Activated naive CD8-positive, alpha-beta T cell treated with anti-CD3 and anti-CD28 coated beads, Interleukin-2, amount 10 ng/mL, durations not matched to agents 7 days and 5 days (primary cell): ENCODE data around the gene GPR149. TPM values are rescaled to one million over a fixed set of nuclear protein-coding genes. Genes with fewer than 3 reads are reported as not detected.

Experiments
- ATAC-seq: fragments of 150-1000 bp; cut with Tn5 transposase; one replicate; pipeline ENCODE4 v1.10.0; 2021; ENCODE audit warnings: low read depth, moderate library complexity
- POLR2A ChIA-PET: fragments of 350-600 bp; sonication (Branson Sonifier 250); formaldehyde crosslinking; loops from one replicate; lab custom pipeline; 2021; ENCODE audit warnings: antibody characterized with exemption; lab: Charles Lee
- DNase-seq: peaks from one replicate; pipeline ENCODE4 v3.0.0; 2021
- H3K27ac Mint-ChIP-seq: one replicate; pipeline ENCODE4 v1.8.0; 2022; ENCODE audit warnings: mild to moderate bottlenecking, mixed read lengths
- H3K27me3 Mint-ChIP-seq: one replicate; pipeline ENCODE4 v1.8.0; 2022; ENCODE audit warnings: mild to moderate bottlenecking, moderate library complexity, mixed read lengths
- H3K36me3 Mint-ChIP-seq: one replicate; pipeline ENCODE4 v1.8.0; 2021; ENCODE audit warnings: mild to moderate bottlenecking, mixed read lengths
- H3K4me1 Mint-ChIP-seq: one replicate; pipeline ENCODE4 v1.8.0; 2021; ENCODE audit warnings: mixed read lengths
- H3K4me3 Mint-ChIP-seq: one replicate; pipeline ENCODE4 v1.8.0; 2022; ENCODE audit warnings: mild to moderate bottlenecking, moderate library complexity, mixed read lengths
- H3K9me3 Mint-ChIP-seq: one replicate; pipeline ENCODE4 v1.8.0; 2021; ENCODE audit warnings: mixed read lengths
- total RNA-seq, 2 experiments: library from RNA; stranded (reverse); gene quantifications; one replicate each; pipeline ENCODE4 v1.2.3, GENCODE V29; 2021

GPR149 gene
- total RNA-seq, 2 experiments from 2014 or later = not detected

DNA sequence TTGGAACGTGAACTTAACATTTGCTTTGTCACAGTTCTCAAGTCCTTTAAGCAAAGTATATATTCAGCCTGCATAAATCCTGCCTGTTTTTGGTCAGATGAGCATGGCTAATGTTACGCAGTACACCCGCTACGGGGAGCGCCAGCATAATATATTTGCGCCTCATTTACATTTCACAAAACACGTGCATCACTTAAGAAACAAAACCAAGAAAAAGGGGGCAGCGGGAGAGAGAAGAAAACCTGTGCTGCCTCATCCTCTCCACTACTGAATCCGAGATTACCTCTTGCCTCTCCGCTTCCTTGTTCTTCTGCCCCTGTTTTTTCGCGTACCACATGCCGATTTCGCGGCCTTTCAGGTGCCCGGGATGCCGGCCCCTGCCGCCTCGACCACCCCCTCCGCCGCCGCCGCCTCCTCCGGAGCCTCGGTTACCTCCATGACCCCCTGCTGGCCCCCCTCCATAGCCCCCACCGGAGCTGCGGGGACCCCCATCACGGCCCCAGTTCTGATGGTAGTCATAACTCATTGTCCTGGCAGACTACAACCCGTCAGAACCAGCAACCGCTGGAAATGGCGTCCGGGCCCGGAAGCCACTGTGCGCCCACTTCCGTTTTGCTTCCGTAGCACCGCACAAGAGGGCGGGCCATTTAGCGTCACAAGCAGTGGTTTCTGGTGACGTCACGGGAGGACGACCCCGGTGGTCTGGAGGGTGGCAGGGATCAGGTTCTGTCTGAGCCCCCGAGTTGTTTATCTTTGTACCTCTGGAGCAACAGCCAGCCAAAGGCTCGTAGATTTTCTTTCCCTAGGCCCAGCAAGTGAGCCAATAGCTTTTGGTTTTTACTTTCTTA is 105.9 kb downstream of the GPR149 start, which contains the start of gene DHX36:
DHX36 (minus strand) TSS at position 597 of the 848 bp plus-strand sequence; CDS start at position 526, 71 bp downstream.
- peak; percentile 92 for ATAC-seq
- peaks cover 14% of the 10 kb centered on the region for H3K36me3 Mint-ChIP-seq
- peaks cover 4% of the 10 kb centered on the region for H3K27me3 Mint-ChIP-seq
- no peaks in the 10 kb centered on the region for H3K9me3 Mint-ChIP-seq
- DNase-seq = peak; percentile 91
- peak within 1 kb of the TSS; percentile 98 for H3K27ac Mint-ChIP-seq
- H3K4me1 Mint-ChIP-seq = peaks cover 21% of the 10 kb centered on the region
- POLR2A ChIA-PET = interaction anchor here (0.6 to 1.4 kb wide), 4 partner anchors 8 to 203 kb away, joined by 3 to 6 read pairs (median 4); partner anchors contain the start of gene ARHGEF26
- H3K4me3 Mint-ChIP-seq = peak within 1 kb of the TSS; percentile 93

DNA sequence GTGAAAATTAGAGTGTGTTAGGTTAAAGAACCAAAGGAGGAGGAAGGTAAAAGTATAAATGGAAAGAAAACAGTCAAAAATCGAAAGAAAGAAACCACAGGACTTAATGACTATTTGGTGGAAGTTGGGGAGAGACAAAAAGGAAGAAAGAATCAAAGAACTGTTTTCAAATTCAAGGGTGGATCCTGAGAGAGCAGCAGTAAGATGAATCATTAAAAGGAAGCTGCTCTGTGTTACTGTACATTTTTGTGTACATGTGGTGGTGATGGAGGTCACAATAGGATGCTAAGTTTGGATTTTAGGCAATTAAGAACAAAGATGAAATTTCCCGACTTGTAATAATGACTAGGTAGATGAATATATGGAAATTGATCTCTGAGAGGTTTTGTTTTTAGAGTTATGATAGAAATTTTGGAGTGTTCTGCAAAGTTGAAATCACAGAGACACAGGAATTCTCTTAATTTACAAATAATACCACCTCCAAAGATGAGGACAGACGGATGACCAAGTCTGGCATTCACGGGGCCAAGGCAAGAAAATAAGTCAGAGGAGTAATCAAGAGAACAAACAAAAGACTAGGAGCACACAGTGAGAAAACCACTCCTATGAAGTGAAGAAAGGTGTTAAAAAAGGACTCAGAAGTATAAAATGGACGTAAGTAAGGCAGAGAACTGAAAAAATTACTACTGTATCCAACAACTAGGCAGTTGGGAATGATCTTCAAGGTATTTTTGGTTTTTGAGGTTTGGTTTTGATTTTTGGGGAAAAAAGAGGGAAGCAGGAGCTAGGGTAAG is 112.8 kb downstream of the GPR149 start:
- DNase-seq (no peak), ATAC-seq (peak; percentile 39)
- POLR2A ChIA-PET = interaction anchor here (1.4 kb wide), 1 partner anchor 8 kb away, joined by 3 read pairs; no protein-coding TSS in a partner anchor
- peaks cover 38% of the 10 kb centered on the region for H3K36me3 Mint-ChIP-seq
- peaks cover 20% of the 10 kb centered on the region for H3K4me1 Mint-ChIP-seq
- H3K27ac Mint-ChIP-seq = peak overlapping the region; percentile 23
- peak overlapping the region; percentile 51 for H3K4me3 Mint-ChIP-seq
- H3K9me3 Mint-ChIP-seq = no peaks in the 10 kb centered on the region
- no peaks in the 10 kb centered on the region for H3K27me3 Mint-ChIP-seq

DNA sequence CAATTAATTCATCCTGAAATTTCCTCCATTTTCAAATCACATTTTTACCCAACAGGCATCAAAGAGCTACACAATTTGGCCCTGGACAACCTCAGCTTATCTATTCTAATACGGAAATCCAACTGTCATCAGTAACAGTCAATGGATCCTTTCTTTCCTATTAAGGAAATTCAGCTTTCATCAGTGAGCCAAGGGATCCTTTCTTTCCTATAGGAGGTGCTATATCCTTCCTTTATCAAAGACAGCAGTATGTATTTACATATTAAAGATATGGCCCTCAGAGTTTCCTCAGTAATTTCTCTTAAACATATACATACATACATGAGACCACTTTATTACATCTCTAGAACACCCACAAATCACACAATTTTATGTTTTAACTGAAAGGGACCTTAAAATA is 115.8 kb downstream of the GPR149 start:
- no peaks in the 10 kb centered on the region for H3K27me3 Mint-ChIP-seq
- peaks cover 40% of the 10 kb centered on the region for H3K36me3 Mint-ChIP-seq
- no peak overlapping the region for H3K4me3 Mint-ChIP-seq
- ATAC-seq (no peak), DNase-seq (no peak)
- H3K9me3 Mint-ChIP-seq = no peaks in the 10 kb centered on the region
- no peak overlapping the region for H3K27ac Mint-ChIP-seq
- H3K4me1 Mint-ChIP-seq = peaks cover 12% of the 10 kb centered on the region
- POLR2A ChIA-PET = interaction anchor here (1.3 kb wide), 1 partner anchor 11 kb away, joined by 4 read pairs; the partner anchor contains the start of gene DHX36

DNA sequence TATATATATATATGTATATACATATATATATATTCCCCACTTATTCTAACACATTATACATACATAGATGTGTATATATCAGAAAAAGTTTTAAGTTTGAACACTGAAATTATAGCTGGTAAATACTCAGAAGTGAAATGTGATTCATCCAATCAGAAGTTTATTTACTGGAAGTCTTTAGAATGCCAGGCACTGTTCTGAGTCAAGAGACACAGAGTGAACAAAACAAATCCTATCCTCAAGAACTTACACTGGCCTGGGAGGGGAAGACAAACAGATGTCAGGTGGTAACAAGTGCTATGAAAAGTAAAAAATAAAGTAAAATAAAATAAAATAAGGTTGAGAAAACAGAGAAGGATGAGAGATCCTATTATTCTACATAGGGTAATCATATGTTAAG is 119.2 kb downstream of the GPR149 start:
- DNase-seq = no peak
- peaks cover 54% of the 10 kb centered on the region for H3K36me3 Mint-ChIP-seq
- ATAC-seq = no peak
- no peak overlapping the region for H3K4me3 Mint-ChIP-seq
- H3K27ac Mint-ChIP-seq = no peak overlapping the region
- no peaks in the 10 kb centered on the region for H3K9me3 Mint-ChIP-seq
- H3K4me1 Mint-ChIP-seq = peaks cover 12% of the 10 kb centered on the region
- no peaks in the 10 kb centered on the region for H3K27me3 Mint-ChIP-seq
- POLR2A ChIA-PET = no interaction called here

DNA sequence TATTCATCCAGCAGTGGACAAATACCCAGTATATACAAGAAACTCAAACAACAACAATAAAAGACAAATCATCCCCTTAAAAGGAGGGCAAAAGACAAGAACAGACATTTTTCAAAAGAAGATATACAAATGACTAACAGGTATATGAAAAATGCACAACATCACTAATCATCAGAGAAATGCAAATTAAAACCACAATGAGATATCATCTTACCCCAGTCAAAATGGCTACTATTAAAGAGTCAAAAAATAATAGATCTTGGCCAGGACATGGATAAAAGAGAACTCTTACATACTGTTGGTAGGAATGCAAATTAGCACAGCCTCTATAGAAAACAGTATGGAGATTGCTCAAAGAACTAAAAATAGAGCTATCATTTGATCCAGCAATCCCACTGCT is 122.6 kb downstream of the GPR149 start:
- DNase-seq = no peak
- POLR2A ChIA-PET = no interaction called here
- H3K27ac Mint-ChIP-seq = peak overlapping the region; percentile 10
- ATAC-seq = no peak
- H3K4me1 Mint-ChIP-seq = peaks cover 12% of the 10 kb centered on the region
- H3K9me3 Mint-ChIP-seq = no peaks in the 10 kb centered on the region
- H3K4me3 Mint-ChIP-seq = no peak overlapping the region
- H3K36me3 Mint-ChIP-seq = peaks cover 46% of the 10 kb centered on the region
- no peaks in the 10 kb centered on the region for H3K27me3 Mint-ChIP-seq

DNA sequence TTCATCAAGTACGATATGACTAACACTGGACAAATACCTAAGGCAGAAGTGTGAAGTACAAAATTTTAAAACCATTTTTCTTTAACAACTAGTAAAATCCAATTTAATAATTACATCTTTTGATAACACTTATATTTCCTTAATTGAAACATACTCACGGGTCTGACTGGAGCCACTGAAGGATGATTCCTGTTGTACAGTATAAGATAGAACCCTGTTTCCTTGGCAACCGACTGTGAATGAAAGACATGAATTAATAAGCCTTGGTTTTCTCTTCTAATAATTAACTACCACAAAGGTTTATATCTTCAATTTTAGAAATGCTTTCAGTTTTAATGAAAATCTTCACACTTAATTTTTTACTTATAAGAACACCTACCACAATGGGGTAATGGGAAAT is 125.1 kb downstream of the GPR149 start:
- no peaks in the 10 kb centered on the region for H3K9me3 Mint-ChIP-seq

DNA sequence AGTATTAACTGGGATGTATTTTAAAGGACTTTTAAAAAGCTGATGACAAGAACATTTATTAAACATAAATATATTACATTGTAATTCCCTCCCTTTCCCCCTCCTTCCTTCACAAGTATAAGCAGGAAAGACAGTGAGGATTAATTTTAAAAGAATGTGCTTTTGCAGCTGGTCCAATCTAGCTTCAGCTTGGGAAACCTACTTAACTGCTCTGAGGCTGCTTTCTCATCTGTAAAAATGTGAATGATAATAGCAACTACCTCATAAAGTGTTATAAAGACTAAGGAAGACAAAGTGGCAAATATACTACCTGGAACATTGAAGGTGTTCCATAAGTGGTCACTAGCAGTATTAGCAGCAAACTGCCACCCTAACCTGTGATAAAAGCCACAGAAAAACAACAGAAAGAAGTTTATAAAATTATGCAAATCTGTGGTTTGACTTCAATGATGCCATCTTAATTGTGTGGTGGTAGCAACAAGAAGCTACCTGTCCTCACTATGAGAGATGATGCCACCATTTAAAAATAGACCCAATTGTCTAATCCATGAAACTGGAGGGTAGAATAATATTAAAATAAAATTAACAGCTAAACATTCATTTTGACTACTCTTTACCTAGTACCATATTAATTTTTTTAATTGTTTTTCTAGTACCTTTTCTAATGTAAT is 125.7 kb downstream of the GPR149 start:
- POLR2A ChIA-PET = interaction anchor here (0.6 kb wide), 1 partner anchor 12 kb away, joined by 3 read pairs; no protein-coding TSS in a partner anchor
- H3K27ac Mint-ChIP-seq = no peak overlapping the region
- no peaks in the 10 kb centered on the region for H3K9me3 Mint-ChIP-seq
- H3K4me1 Mint-ChIP-seq = peaks cover 14% of the 10 kb centered on the region
- peaks cover 49% of the 10 kb centered on the region for H3K36me3 Mint-ChIP-seq
- no peak for DNase-seq
- H3K4me3 Mint-ChIP-seq = no peak overlapping the region
- H3K27me3 Mint-ChIP-seq = no peaks in the 10 kb centered on the region
- ATAC-seq = no peak

More for the DNA sequence above, 125.1 kb downstream of the GPR149 start:
- H3K36me3 Mint-ChIP-seq = peaks cover 53% of the 10 kb centered on the region
- no peaks in the 10 kb centered on the region for H3K27me3 Mint-ChIP-seq
- POLR2A ChIA-PET = interaction anchor here (0.6 kb wide), 1 partner anchor 13 kb away, joined by 3 read pairs; no protein-coding TSS in a partner anchor
- no peak overlapping the region for H3K4me3 Mint-ChIP-seq
- DNase-seq (no peak), ATAC-seq (no peak)
- peaks cover 14% of the 10 kb centered on the region for H3K4me1 Mint-ChIP-seq
- H3K27ac Mint-ChIP-seq = no peak overlapping the region

DNA sequence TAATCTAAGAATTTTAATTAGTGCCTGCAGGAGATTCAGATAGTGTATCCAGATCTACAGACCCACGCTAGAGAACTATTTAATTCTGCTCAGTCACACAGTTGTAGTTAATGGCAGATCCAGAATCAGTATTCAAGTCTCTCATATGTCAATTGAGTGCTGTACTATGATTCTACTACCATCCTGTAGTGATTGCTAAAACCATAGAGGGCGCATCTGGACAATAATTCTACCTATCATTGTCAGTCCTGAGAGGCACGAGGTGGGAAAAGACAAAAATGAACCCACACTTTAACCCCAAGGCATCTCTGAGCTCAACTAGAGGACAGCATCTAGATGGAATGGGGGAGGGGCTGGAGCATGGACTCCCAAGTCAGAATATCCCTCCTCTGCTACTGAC is 128.4 kb downstream of the GPR149 start:
- no peak for ATAC-seq
- Mint-ChIP-seq H3K9me3 (no peaks in the 10 kb centered on the region), H3K36me3 (peaks cover 37% of the 10 kb centered on the region), H3K4me1 (peaks cover 4% of the 10 kb centered on the region), H3K4me3 (no peak overlapping the region), H3K27ac (no peak overlapping the region), H3K27me3 (no peaks in the 10 kb centered on the region)
- no peak for DNase-seq
- POLR2A ChIA-PET = no interaction called here

DNA sequence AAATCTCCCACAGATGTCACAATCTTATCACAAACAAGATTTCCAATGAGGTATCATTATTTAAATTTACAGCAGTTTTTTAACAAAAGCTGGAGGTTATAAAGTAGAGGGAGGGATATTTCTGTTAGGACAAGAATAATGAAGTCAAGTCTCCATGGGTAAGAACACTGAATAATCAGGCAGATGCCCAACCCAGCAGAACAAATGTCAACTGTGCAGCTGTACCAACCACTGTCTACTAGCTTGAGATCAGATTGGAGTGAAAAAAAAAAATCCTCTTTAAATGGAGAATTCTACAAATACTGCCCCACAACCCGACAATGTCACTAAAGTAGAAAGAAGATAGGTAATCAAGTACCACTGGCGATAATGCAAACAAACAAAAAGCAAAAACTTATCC is 136.0 kb downstream of the GPR149 start:
- Mint-ChIP-seq H3K27ac (no peak overlapping the region), H3K9me3 (no peaks in the 10 kb centered on the region), H3K4me1 (no peaks in the 10 kb centered on the region), H3K36me3 (peaks cover 24% of the 10 kb centered on the region), H3K27me3 (no peaks in the 10 kb centered on the region), H3K4me3 (no peak overlapping the region)
- no peak for ATAC-seq
- POLR2A ChIA-PET = no interaction called here
- DNase-seq = no peak

DNA sequence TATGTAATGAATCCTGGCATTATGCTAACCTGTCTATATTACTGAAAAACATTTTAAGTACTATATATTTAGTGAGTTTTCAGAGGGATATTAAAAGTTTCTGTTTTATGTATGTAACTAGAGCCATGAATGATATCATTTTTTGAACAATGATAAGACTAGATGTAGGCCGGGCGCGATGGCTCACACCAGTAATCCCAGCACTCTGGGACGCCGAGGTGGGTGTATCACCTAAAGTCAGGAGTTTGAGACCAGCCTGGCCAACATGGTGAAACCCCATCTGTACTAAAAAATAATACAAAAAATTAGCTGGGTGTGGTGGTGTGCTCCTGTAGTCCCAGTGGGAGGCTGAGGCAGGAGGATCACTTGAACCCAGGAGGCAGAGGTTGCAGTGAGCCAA is 139.8 kb downstream of the GPR149 start:
- ATAC-seq (no peak), DNase-seq (no peak)
- H3K36me3 Mint-ChIP-seq = peaks cover 27% of the 10 kb centered on the region
- H3K9me3 Mint-ChIP-seq = no peaks in the 10 kb centered on the region
- POLR2A ChIA-PET = no interaction called here
- H3K27me3 Mint-ChIP-seq = no peaks in the 10 kb centered on the region
- peaks cover 3% of the 10 kb centered on the region for H3K4me1 Mint-ChIP-seq
- H3K4me3 Mint-ChIP-seq = no peak overlapping the region
- H3K27ac Mint-ChIP-seq = no peak overlapping the region
